Stomach (tissue), 9 donors: ENCODE measurements around the gene PLCG1. TPM values are rescaled to one million over a fixed set of nuclear protein-coding genes. Genes with fewer than 3 reads are reported as not detected.

ENCODE experiments used
- DNase-seq, 2 donors: peaks; one replicate each; pipeline versions ENCODE4 v3.0.0 to v3.0.0-alpha.2; 2013 to 2019
- H3K27ac ChIP-seq, 5 donors: fragments of 200-600 bp in 4 of 5; sonication (generic) in 4 of 5; one replicate each; pipeline ENCODE4 v1.5.1; 2013 to 2019; ENCODE audit warnings: mild to moderate bottlenecking in 1 of 5, moderate library complexity in 1 of 5
- H3K27me3 ChIP-seq, 3 donors: fragments of 200-600 bp; sonication (generic); one replicate each; pipeline ENCODE4 v1.5.1; 2017 to 2019; ENCODE audit warnings: mixed run types in 1 of 3
- H3K36me3 ChIP-seq, 4 donors: fragments of 200-600 bp; sonication (generic); 1 replicate in 3 of 4; 2 replicates in 1 of 4; pipeline ENCODE4 v1.5.1; 2016 to 2019
- H3K4me1 ChIP-seq, 4 donors: fragments of 200-600 bp; sonication (generic); one replicate each; pipeline ENCODE4 v1.5.1; 2016 to 2019
- H3K4me3 ChIP-seq, 4 donors: fragments of 200-600 bp; sonication (generic) in 3 of 4; one replicate each; pipeline ENCODE4 v1.5.1; 2016 to 2019; ENCODE audit warnings: mild to moderate bottlenecking in 1 of 4
- H3K9me3 ChIP-seq, 4 donors: fragments of 200-600 bp; sonication (generic); one replicate each; pipeline ENCODE4 v1.5.1; 2016 to 2019
- EP300 ChIP-seq: sonication (generic); formaldehyde crosslinking; IDR thresholded peaks from one replicate; pipeline ENCODE4 v1.6.1; 2017; ENCODE audit warnings: antibody characterized with exemption
- POLR2A ChIP-seq, 4 donors: fragments of 450-650 bp; IDR thresholded peaks; one replicate each; pipeline ENCODE4 v1.6.1; 2016; ENCODE audit warnings: antibody characterized with exemption in 4 of 4, control low read depth in 2 of 4, mild to moderate bottlenecking in 1 of 4, moderate library complexity in 1 of 4
- POLR2AphosphoS5 ChIP-seq, 3 donors: sonication (generic); formaldehyde crosslinking; IDR thresholded peaks; one replicate each; pipeline ENCODE4 v1.6.1; 2016; ENCODE audit warnings: antibody characterized with exemption in 3 of 3
- WGBS, 5 donors: extraction: QIAGEN DNeasy Blood & Tissue Kit in 3 of 5; methylation state at CpG; one replicate each; pipeline versions ENCODE4 v1.1.5 to v1.1.7; 2013 to 2018; 5-methylcytosine and 5-hydroxymethylcytosine counted together
- intact Hi-C: fragments of 100-400 bp; cut with DNase I; formaldehyde crosslinking; loops from one replicate; pipeline ENCODE4 v1.15.1; 2023; ENCODE audit warnings: low total_unique reads
- polyA plus RNA-seq, 3 donors: library from polyadenylated mRNA; stranded (reverse); fragments of 200-250 nt; gene quantifications; one replicate each; pipeline ENCODE4 v1.2.3, GENCODE V29; 2013
- total RNA-seq, 5 donors: library from RNA; depleted of rRNA; stranded (reverse); fragments of >200 nt; gene quantifications; one replicate each; pipeline versions ENCODE4 v1.1.0 to v1.2.3, GENCODE V29; 2014 to 2016
- TF ChIP-seq, protein P1 (sequence below), 7 experiments: fragments of 450-650 bp in 4 of 7; fragments of 200-600 bp in 3 of 7; sonication (generic) in 3 of 7; IDR thresholded peaks; one replicate each; pipeline ENCODE4 v1.5.1; 2016 to 2019; ENCODE audit warnings: antibody characterized with exemption in 7 of 7, control low read depth in 2 of 7, mild to moderate bottlenecking in 1 of 7
- donor health status: healthy with polysubstance abuse.
- donor health status: Bipolar disorder and iron deficiency.
- donor health status: healthy.

PLCG1 gene
- total and polyA plus RNA-seq, 8 donors = 16.3 to 576 (median 56.0) TPM

DNA sequence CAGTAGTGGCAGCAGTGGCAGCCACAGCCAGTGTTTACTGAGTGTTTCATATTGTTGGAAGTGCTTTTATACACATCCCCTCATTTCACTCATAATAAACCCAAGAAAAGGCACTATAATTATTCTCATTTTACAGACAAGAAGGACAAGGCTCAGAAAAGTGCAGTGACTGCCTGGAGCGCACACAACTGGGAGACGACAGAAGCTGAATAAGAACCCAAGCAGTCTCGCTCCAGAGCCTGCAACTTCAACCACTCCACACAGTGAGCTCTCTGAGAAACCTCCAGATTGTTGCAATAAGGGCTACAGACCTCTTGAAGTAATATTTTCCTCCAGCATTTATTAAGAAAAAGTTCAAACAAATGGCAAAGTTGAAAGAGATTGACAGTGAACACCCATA lies 76.9 kb downstream of the PLCG1 start:
- no peak for TF ChIP-seq EP300
- TF ChIP-seq POLR2A (IDR thresholded peaks at IDR 0.05) = no peak

DNA sequence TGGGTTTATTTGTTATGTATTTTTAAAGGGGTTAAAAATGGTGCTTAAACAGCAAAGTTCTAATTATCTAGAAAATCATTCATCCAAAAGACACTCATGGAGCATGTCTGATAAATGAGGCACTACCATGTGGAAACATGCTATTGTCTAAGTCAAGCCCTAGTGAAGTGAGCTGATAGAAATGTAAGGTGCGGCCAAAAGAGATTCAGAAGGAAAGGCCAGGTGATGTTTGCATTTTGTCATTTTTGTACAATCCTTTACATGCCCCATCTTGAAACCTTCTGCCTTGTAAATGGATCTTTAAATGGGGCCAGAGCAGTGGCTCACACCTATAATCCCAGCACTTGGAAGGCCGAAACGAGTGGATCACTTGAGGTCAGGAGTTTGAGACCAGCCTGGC lies 77.3 kb downstream of the PLCG1 start:
- Histone ChIP-seq H3K9me3 (no peaks in the 10 kb centered on the region), H3K36me3 (no peaks in the 10 kb centered on the region), H3K4me1 (peaks cover 0 to 16% (median 12%) of the 10 kb centered on the region in 4 donors), H3K27me3 (no peaks in the 10 kb centered on the region), H3K27ac (no peak overlapping the region), H3K4me3 (no peak overlapping the region)
- no peak for DNase-seq
- WGBS, 5 donors = 91 to 97% (median 96%) methylated on average over 3 of the region's 3 CpGs
- no peak for TF ChIP-seq POLR2A (IDR thresholded peaks at IDR 0.05)
- no peak for TF ChIP-seq EP300
- TF ChIP-seq, protein P1, sequence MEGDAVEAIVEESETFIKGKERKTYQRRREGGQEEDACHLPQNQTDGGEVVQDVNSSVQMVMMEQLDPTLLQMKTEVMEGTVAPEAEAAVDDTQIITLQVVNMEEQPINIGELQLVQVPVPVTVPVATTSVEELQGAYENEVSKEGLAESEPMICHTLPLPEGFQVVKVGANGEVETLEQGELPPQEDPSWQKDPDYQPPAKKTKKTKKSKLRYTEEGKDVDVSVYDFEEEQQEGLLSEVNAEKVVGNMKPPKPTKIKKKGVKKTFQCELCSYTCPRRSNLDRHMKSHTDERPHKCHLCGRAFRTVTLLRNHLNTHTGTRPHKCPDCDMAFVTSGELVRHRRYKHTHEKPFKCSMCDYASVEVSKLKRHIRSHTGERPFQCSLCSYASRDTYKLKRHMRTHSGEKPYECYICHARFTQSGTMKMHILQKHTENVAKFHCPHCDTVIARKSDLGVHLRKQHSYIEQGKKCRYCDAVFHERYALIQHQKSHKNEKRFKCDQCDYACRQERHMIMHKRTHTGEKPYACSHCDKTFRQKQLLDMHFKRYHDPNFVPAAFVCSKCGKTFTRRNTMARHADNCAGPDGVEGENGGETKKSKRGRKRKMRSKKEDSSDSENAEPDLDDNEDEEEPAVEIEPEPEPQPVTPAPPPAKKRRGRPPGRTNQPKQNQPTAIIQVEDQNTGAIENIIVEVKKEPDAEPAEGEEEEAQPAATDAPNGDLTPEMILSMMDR (IDR thresholded peaks at IDR 0.05) = no peak
- no peak for TF ChIP-seq POLR2AphosphoS5 (IDR thresholded peaks at IDR 0.05)
- intact Hi-C loops = no loop called here

More for the DNA sequence above, 76.9 kb downstream of the PLCG1 start:
- Histone ChIP-seq H3K27me3 (no peaks in the 10 kb centered on the region), H3K4me1 (peaks cover 0 to 16% (median 12%) of the 10 kb centered on the region in 4 donors), H3K9me3 (no peaks in the 10 kb centered on the region), H3K36me3 (no peaks in the 10 kb centered on the region), H3K27ac (no peak overlapping the region), H3K4me3 (no peak overlapping the region)
- intact Hi-C loops = no loop called here
- WGBS, 5 donors = 90 to 98% (median 97%) methylated on average over 3 of the region's 3 CpGs
- no peak for DNase-seq

DNA sequence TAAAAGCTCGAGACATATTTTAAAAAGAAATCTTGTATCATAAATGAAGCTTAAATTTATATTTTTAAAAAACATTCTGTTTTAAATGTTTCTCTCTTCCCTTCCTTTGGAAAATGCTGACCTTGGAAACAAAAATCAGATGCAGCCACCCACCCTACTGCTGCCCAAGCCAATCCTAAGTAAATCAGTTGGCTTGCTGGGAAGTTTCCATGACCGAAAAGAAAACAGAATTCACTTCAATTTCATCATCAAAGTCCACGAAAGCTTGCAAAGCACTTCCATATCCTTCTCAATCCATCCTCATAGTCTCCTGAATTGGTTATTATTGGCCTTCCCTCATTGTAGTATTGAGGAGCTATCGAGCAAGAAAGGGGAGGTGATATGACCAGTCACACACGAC lies 80.1 kb downstream of the PLCG1 start:
- Histone ChIP-seq H3K4me3 (no peak overlapping the region), H3K27ac (no peak overlapping the region), H3K27me3 (no peaks in the 10 kb centered on the region), H3K4me1 (peaks cover 3 to 30% (median 19%) of the 10 kb centered on the region in 4 donors), H3K36me3 (no peaks in the 10 kb centered on the region), H3K9me3 (no peaks in the 10 kb centered on the region)
- 88 to 94% (median 93%) methylated on average over 5 of the region's 5 CpGs for WGBS, 5 donors
- intact Hi-C loops = no loop called here
- TF ChIP-seq, protein P1 (IDR thresholded peaks at IDR 0.05) = no peak
- no peak for TF ChIP-seq POLR2AphosphoS5 (IDR thresholded peaks at IDR 0.05)
- TF ChIP-seq EP300 = no peak
- TF ChIP-seq POLR2A (IDR thresholded peaks at IDR 0.05) = no peak
- DNase-seq = no peak

DNA sequence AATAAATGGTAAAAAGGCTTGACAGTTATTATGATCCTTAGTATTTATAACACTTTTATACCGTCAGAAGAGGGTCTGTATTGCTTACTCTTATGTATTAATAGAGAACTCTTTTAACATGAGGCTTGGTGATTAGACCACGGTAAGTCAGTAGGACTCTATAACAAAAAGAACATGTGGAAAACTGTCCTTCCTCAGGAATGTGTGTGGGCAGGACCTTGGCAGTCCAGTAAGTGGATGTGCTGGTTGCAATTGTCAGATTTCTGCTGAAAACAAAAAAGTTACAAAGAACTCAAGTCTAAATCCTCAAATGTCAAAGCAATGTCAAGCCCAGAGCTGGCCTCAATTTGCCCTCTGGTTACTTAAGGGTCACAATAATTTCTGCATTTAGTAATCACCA lies 81.1 kb downstream of the PLCG1 start:
- 76 to 89% (median 86%) methylated on average over 2 of the region's 2 CpGs for WGBS, 5 donors
- no peak overlapping the region for H3K27ac ChIP-seq
- H3K4me1 ChIP-seq = peaks cover 3 to 31% (median 19%) of the 10 kb centered on the region in 4 donors
- intact Hi-C loops = no loop called here
- TF ChIP-seq EP300 = no peak
- no peak for TF ChIP-seq POLR2AphosphoS5 (IDR thresholded peaks at IDR 0.05)
- no peak for TF ChIP-seq POLR2A (IDR thresholded peaks at IDR 0.05)
- TF ChIP-seq, protein P1 (IDR thresholded peaks at IDR 0.05) = no peak
- no peaks in the 10 kb centered on the region for H3K27me3 ChIP-seq
- no peaks in the 10 kb centered on the region for H3K9me3 ChIP-seq
- H3K4me3 ChIP-seq = no peak overlapping the region
- no peak for DNase-seq
- no peaks in the 10 kb centered on the region for H3K36me3 ChIP-seq

DNA sequence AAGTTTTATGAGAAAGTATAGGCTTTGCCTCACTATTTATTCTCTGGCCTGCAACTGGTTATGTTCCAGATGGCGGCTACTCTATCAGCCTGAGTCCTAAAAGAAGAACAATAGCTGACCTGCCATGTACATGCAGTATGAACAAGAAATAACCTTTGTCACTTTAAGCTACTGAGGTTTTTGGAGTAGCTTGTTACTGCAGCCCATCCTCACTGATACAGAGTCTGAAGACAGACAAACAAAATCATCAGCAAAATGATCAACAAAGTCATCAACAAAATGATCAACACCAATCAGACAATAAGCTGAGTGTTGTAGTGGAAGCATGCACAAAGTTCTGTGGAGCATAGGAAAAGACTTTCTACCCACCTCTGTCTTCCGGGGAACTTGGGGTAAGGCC lies 82.5 kb downstream of the PLCG1 start:
- DNase-seq = no peak
- intact Hi-C loops = loop anchor here (10.0 kb wide), 1 partner anchor 45 kb away; no protein-coding TSS in a partner anchor
- no peak overlapping the region for H3K27ac ChIP-seq
- no peaks in the 10 kb centered on the region for H3K9me3 ChIP-seq
- H3K27me3 ChIP-seq = no peaks in the 10 kb centered on the region
- no peak for TF ChIP-seq POLR2A (IDR thresholded peaks at IDR 0.05)
- no peak for TF ChIP-seq EP300
- TF ChIP-seq POLR2AphosphoS5 (IDR thresholded peaks at IDR 0.05) = no peak
- TF ChIP-seq, protein P1 (IDR thresholded peaks at IDR 0.05) = no peak
- WGBS, 5 donors = 91 to 96% (median 92%) methylated on average over 2 of the region's 2 CpGs
- H3K36me3 ChIP-seq = no peaks in the 10 kb centered on the region
- no peak overlapping the region for H3K4me3 ChIP-seq
- H3K4me1 ChIP-seq = peaks cover 3 to 31% (median 15%) of the 10 kb centered on the region in 4 donors
